HepG2 (cell line): ENCODE data around the gene VAMP2. TPM values are rescaled to one million over a fixed set of nuclear protein-coding genes. Genes with fewer than 3 reads are reported as not detected.

Source experiments
- FOXC1 ChIP-seq: sonication (generic); formaldehyde crosslinking; IDR thresholded peaks from 2 replicates; pipeline ENCODE4 v1.8.0; 2022; ENCODE audit warnings: mild to moderate bottlenecking, missing genetic modification reagents, borderline replicate concordance
- GZF1 ChIP-seq: sonication (generic); formaldehyde crosslinking; IDR thresholded peaks from 2 replicates; pipeline ENCODE4 v1.5.1; 2020; ENCODE audit warnings: mild to moderate bottlenecking, missing genetic modification reagents
- IKZF1 ChIP-seq: fragments of 450-650 bp; IDR thresholded peaks from 2 replicates; pipeline ENCODE4 v1.7.1; 2016
- MEF2D ChIP-seq: sonication (generic); formaldehyde crosslinking; IDR thresholded peaks from 2 replicates; pipeline ENCODE4 v1.5.1; 2020; ENCODE audit warnings: mild to moderate bottlenecking, missing genetic modification reagents
- MTF1 ChIP-seq: sonication (generic); formaldehyde crosslinking; IDR thresholded peaks from 2 replicates; pipeline ENCODE4 v1.5.0; 2020; ENCODE audit warnings: missing genetic modification reagents
- NCOA1 ChIP-seq: sonication (generic); formaldehyde crosslinking; IDR thresholded peaks from 2 replicates; pipeline ENCODE4 v1.9.0; 2021; ENCODE audit warnings: missing genetic modification reagents
- NCOA5 ChIP-seq: sonication (generic); formaldehyde crosslinking; IDR thresholded peaks from 2 replicates; pipeline ENCODE4 v1.4.0; 2020; ENCODE audit warnings: missing genetic modification reagents
- PAF1 ChIP-seq: IDR thresholded peaks from 2 replicates; pipeline ENCODE4 v1.6.1; 2016; ENCODE audit warnings: missing genetic modification reagents, missing compliant biosample characterization
- PAWR ChIP-seq: sonication (generic); formaldehyde crosslinking; IDR thresholded peaks from 2 replicates; pipeline ENCODE4 v1.4.0; 2020; ENCODE audit warnings: missing genetic modification reagents, mild to moderate bottlenecking, borderline replicate concordance
- PRDM4 ChIP-seq: sonication (generic); formaldehyde crosslinking; IDR thresholded peaks from 2 replicates; pipeline ENCODE4 v1.9.0; 2021; ENCODE audit warnings: missing genetic modification reagents, borderline replicate concordance
- RARA ChIP-seq: IDR thresholded peaks from 2 replicates; pipeline ENCODE4 v1.6.1; 2016; ENCODE audit warnings: missing genetic modification reagents, missing compliant biosample characterization
- REL ChIP-seq: sonication (generic); formaldehyde crosslinking; conservative IDR thresholded peaks from 2 replicates; pipeline ENCODE4 v1.8.0; 2022; ENCODE audit warnings: mild to moderate bottlenecking, missing genetic modification reagents, moderate library complexity
- ZBTB38 ChIP-seq: sonication (generic); formaldehyde crosslinking; IDR thresholded peaks from 2 replicates; pipeline ENCODE4 v1.5.1; 2020; ENCODE audit warnings: mild to moderate bottlenecking, missing genetic modification reagents
- ZMAT3 ChIP-seq: sonication (generic); formaldehyde crosslinking; conservative IDR thresholded peaks from 2 replicates; pipeline ENCODE4 v1.7.0; 2021; ENCODE audit warnings: missing genetic modification reagents
- ZNF124 ChIP-seq: sonication (generic); formaldehyde crosslinking; IDR thresholded peaks from 2 replicates; pipeline ENCODE4 v1.4.0; 2020; ENCODE audit warnings: missing genetic modification reagents
- ZNF441 ChIP-seq: sonication (generic); formaldehyde crosslinking; IDR thresholded peaks from 2 replicates; pipeline ENCODE4 v1.7.0; 2021; ENCODE audit warnings: missing genetic modification reagents, borderline replicate concordance
- ZNF563 ChIP-seq: sonication (generic); formaldehyde crosslinking; IDR thresholded peaks from 2 replicates; pipeline ENCODE4 v1.8.0; 2022; ENCODE audit warnings: mild to moderate bottlenecking, moderate library complexity, missing genetic modification reagents
- ZNF660 ChIP-seq: sonication (generic); formaldehyde crosslinking; IDR thresholded peaks from 2 replicates; pipeline ENCODE4 v1.5.1; 2020; ENCODE audit warnings: mild to moderate bottlenecking, low read depth, missing genetic modification reagents, borderline replicate concordance
- ZNF724P ChIP-seq: sonication (generic); formaldehyde crosslinking; IDR thresholded peaks from 2 replicates; pipeline ENCODE4 v1.8.0; 2022; ENCODE audit warnings: missing genetic modification reagents, borderline replicate concordance
- ZNF83 ChIP-seq: sonication (generic); formaldehyde crosslinking; IDR thresholded peaks from 2 replicates; pipeline ENCODE4 v1.4.0; 2020; ENCODE audit warnings: missing genetic modification reagents, mild to moderate bottlenecking, borderline replicate concordance
- ZNF878 ChIP-seq: sonication (generic); formaldehyde crosslinking; IDR thresholded peaks from 2 replicates; pipeline ENCODE4 v1.8.1; 2023; ENCODE audit warnings: mild to moderate bottlenecking, missing genetic modification reagents, moderate library complexity
- polyA plus RNA-seq, 8 experiments: library from polyadenylated mRNA; depleted of rRNA in 3 of 8; stranded (reverse) in 7 of 8; unstranded in 1 of 8; fragments of >200 nt; fragmentation: Illumina TruSeq in 4 of 8; extraction: Trizol in 4 of 8; gene quantifications; 2 replicates each; pipeline versions ENCODE4 v1.2.1 to v1.2.3, GENCODE V29; 2011 to 2016; ENCODE audit warnings: low read depth in 4 of 8, missing spikeins in 1 of 8, mixed read lengths in 1 of 8; ENCODE audit not compliant: insufficient read depth in 1 of 8
- total RNA-seq, 5 experiments: library from RNA; depleted of rRNA; stranded (reverse); fragments of >200 nt; fragmentation: Illumina TruSeq; extraction: Trizol; gene quantifications; 2 replicates each; pipeline ENCODE4 v1.2.3, GENCODE V29; 2016; ENCODE audit warnings: low read depth in 1 of 5
- TF ChIP-seq, protein P1 (sequence below): sonication (generic); formaldehyde crosslinking; IDR thresholded peaks from 2 replicates; pipeline ENCODE4 v1.4.0; 2020; ENCODE audit warnings: missing genetic modification reagents, borderline replicate concordance
- TF ChIP-seq, protein P2 (sequence below): IDR thresholded peaks from 2 replicates; pipeline ENCODE4 v1.6.1; 2018; ENCODE audit warnings: missing genetic modification reagents

The VAMP2 gene
- total and polyA plus RNA-seq, 2 of the 13 experiments (the other 11 are each of a cell fraction or from before 2014, with no cell fraction given), result 3.9 to 17.2 TPM

DNA sequence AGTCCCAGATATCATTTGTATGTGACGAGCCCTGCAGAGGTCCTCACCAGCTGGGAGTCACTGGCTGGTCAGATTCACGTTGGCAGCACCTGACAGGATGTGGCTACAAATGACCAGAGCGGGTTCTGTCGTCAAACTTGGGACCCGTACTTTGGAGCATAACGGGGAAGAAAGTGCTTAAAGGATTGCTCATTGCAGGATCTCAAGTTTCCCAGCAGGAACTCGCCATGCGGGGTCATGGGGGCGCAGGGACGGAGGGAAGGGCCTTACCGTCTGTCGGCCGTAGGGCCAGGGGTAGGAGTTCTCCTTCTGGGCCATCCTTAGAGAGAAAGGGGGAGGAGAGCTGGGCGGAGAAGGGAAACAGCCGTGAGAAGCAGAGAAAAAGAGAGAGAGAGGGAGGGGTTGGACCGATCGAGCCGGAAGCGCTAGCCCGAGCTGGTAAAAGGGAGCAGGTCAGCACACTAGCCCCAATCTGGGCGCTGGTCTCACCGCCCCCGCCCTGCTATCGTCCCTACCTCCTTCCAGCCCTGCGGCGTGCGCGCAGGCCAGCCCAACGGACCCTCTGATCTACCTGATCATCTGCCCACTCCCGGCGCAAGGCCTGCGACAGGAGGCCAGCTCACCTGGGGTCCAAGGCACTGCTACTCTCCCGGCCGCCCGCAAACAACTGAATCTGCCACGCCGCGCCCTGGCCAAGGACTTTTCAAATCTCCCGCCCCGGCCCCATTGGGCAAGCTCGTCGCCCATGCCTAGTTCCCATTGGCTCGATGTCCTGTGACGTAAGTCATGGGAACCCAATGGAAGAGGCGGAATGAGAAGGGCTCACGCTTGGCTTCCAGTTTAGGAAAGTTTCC, 47.4 kb upstream of the VAMP2 start, which contains the start of gene AURKB (continued):
- TF ChIP-seq PRDM4 (CRISPR knock-in tag) (no peak), ZNF660 (CRISPR knock-in tag) (no peak), NCOA5 (CRISPR knock-in tag) (no peak), ZNF441 (CRISPR knock-in tag) (no peak), MEF2D (CRISPR knock-in tag) (no peak), ZNF878 (CRISPR knock-in tag) (peak; percentile 69), PAWR (peak; percentile 85; the same call in 1 of the 2 replicates), ZBTB38 (peak; percentile 38; the same call in 1 of the 2 replicates), GZF1 (CRISPR knock-in tag) (no peak), NCOA1 (CRISPR knock-in tag) (no peak), RARA (CRISPR knock-in tag) (no peak), REL (CRISPR knock-in tag) (0 out of 2 replicates have a peak, but pooled peaks have one; percentile 81), MTF1 (CRISPR knock-in tag) (no peak), ZNF83 (no peak), IKZF1 (no peak), ZNF563 (CRISPR knock-in tag) (0 out of 2 replicates have a peak, but pooled peaks have one; percentile 44), ZNF124 (CRISPR knock-in tag) (no peak), ZMAT3 (peak; percentile 38; the same call in 1 of the 2 replicates), ZNF724P (CRISPR knock-in tag) (peak; percentile 95), FOXC1 (CRISPR knock-in tag) (no peak), PAF1 (CRISPR knock-in tag) (no peak)
- TF ChIP-seq, protein P1, sequence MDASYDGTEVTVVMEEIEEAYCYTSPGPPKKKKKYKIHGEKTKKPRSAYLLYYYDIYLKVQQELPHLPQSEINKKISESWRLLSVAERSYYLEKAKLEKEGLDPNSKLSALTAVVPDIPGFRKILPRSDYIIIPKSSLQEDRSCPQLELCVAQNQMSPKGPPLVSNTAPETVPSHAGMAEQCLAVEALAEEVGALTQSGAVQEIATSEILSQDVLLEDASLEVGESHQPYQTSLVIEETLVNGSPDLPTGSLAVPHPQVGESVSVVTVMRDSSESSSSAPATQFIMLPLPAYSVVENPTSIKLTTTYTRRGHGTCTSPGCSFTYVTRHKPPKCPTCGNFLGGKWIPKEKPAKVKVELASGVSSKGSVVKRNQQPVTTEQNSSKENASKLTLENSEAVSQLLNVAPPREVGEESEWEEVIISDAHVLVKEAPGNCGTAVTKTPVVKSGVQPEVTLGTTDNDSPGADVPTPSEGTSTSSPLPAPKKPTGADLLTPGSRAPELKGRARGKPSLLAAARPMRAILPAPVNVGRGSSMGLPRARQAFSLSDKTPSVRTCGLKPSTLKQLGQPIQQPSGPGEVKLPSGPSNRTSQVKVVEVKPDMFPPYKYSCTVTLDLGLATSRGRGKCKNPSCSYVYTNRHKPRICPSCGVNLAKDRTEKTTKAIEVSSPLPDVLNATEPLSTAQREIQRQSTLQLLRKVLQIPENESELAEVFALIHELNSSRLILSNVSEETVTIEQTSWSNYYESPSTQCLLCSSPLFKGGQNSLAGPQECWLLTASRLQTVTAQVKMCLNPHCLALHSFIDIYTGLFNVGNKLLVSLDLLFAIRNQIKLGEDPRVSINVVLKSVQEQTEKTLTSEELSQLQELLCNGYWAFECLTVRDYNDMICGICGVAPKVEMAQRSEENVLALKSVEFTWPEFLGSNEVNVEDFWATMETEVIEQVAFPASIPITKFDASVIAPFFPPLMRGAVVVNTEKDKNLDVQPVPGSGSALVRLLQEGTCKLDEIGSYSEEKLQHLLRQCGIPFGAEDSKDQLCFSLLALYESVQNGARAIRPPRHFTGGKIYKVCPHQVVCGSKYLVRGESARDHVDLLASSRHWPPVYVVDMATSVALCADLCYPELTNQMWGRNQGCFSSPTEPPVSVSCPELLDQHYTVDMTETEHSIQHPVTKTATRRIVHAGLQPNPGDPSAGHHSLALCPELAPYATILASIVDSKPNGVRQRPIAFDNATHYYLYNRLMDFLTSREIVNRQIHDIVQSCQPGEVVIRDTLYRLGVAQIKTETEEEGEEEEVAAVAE (CRISPR knock-in tag), result peak; percentile 78; the same call in 1 of the 2 replicates
- TF ChIP-seq, protein P2, sequence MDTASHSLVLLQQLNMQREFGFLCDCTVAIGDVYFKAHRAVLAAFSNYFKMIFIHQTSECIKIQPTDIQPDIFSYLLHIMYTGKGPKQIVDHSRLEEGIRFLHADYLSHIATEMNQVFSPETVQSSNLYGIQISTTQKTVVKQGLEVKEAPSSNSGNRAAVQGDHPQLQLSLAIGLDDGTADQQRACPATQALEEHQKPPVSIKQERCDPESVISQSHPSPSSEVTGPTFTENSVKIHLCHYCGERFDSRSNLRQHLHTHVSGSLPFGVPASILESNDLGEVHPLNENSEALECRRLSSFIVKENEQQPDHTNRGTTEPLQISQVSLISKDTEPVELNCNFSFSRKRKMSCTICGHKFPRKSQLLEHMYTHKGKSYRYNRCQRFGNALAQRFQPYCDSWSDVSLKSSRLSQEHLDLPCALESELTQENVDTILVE (CRISPR knock-in tag), result no peak
